Right lobe of liver (tissue), 4 donors: ENCODE results near the gene CAMTA1.

ENCODE experiments used
- CTCF ChIP-seq, 4 donors: fragments of 200-600 bp in 3 of 4; fragments of 450-650 bp in 1 of 4; IDR thresholded peaks; one replicate each; pipeline versions ENCODE4 v1.5.1 to v1.8.0; 2016 to 2022; ENCODE audit warnings: antibody characterized with exemption in 4 of 4, mild to moderate bottlenecking in 2 of 4
- POLR2A ChIP-seq: fragments of 450-650 bp; IDR thresholded peaks from one replicate; pipeline ENCODE4 v1.6.1; 2017; ENCODE audit warnings: antibody characterized with exemption, mild to moderate bottlenecking
- donor health status: DM: no; HTN: no; CAD: no.
- donor health status: DM: no; HTN: no; CAD: no.
- donor health status: DM: no; HTN: yes; CAD: no.

- TF ChIP-seq CTCF (IDR thresholded peaks at IDR 0.05) (no peak), POLR2A (no peak)
These were observed 46.1 kb upstream of the CAMTA1 start for GRCh38 chr1:6738987-6739676.
